Inflammatory macrophage treated with lipopolysaccharide for 4 hours (primary cell): Measurements from ENCODE around the gene SPEM3.

ENCODE experiments used
- DNase-seq: peaks from one replicate; pipeline ENCODE4 v3.0.0-alpha.2; 2020

The SPEM3 gene

DNA sequence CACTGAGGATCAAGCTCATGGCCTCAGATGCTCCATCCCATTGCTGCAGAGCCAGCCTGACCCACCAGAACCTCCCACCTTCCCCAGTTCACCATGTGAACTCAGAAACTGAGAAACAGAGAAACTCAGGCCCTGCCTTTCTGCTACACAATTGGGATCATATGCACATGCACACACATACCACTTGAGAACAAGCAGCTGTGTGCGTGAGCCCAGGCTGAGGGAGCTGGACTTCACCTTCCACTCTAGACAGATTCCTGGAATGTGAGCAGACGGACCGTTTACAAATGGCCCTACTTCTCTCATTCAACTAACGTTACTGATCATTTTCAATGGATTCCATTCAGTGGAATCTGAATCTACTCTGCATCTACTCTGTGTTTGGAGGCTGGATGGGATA is 5.0 kb upstream of the SPEM3 start:
- no peak for DNase-seq

DNA sequence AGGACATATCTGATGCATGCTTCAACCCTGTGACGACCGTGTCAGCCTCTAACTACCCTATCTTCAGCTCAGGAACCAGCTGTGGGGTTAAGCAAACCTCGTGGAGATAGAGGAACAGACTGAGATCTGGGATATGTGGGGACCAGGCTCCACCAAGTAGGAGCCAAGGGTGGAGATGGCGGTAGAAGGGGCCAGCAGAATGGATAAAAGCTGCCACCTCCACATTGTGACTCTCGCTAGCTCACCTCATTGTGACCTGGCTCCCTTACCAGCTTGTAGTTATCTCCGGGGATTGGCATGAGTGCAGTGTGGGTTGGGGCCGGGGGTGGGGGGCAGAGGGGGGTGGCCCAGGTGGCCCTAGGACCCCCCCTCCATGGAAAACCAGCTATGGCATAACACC is 3.3 kb upstream of the SPEM3 start, which contains the start of gene SPEM2:
Gene SPEM2 (plus strand): TSS at position 301 of the 400 bp plus-strand sequence. CDS start 73 bp downstream, at position 374.
- DNase-seq, result no peak

GRCh38 chr17:7425756-7426155 is 2.9 kb upstream of the SPEM3 start:
- DNase-seq, result no peak

- DNase-seq, result no peak
Observed at GRCh38 chr17:7426203-7426863, 2.3 kb upstream of the SPEM3 start.

- no peak for DNase-seq
Observed at GRCh38 chr17:7426896-7427489, 1.7 kb upstream of the SPEM3 start.

- no peak for DNase-seq
Observed at GRCh38 chr17:7427549-7427948, 1.1 kb upstream of the SPEM3 start.

DNA sequence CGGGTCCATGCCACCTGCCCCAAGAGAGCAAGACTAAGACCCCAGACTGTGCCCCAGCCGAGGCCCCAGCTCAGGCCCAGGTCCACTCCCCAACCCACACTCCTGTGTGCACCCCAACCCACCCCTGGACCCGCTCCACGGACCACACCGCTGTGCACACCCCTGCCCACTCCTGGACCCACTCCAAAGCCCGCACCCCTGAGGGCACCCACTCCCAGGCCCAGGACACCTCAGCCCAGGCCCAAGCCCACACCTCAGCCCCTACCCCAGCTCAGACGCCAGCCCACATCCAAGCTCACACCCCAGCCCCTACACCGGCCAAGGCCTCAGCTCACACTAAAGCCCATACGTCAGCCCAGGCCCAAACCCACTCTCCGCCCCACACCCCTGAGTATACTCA is 1.1 kb downstream of the SPEM3 start:
- no peak for DNase-seq

GRCh38 chr17:7431231-7431630 is 2.6 kb downstream of the SPEM3 start:
- DNase-seq, result no peak

GRCh38 chr17:7432296-7432695 is 3.6 kb downstream of the SPEM3 start:
- no peak for DNase-seq

DNA sequence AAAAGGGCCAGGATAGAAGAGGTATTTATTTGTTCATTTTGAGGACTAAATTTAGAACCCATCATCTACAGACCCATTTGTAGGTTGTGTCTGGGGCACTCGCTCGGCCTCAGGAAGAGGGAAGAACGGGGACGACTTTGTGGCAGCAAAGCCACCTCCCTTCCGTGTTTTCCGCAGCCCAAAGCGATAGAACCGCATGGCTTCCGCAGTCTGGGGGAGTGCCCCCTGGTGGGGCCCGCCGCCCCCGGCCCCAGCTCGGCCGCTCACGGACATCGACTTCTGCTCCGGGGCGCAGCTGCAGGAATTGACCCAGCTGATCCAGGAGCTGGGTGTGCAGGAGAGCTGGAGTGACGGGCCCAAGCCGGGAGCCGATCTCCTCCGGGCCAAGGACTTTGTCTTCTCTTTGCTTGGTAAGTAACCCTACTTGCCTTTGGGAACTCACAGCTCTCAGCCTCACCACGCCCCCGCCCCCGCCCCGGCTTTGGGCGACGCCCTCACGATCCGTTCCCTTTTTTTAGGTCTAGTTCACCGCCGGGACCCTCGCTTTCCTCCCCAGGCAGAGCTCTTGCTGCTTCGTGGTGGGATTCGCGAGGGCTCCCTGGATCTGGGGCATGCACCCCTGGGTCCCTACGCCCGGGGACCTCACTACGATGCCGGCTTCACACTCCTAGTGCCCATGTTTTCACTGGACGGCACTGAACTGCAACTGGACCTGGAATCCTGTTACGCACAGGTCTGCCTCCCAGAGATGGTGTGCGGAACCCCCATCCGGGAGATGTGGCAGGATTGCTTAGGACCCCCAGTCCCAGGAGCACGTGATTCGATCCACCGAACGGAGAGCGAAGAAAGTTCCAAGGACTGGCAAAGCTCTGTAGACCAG is 7.3 kb downstream of the SPEM3 start:
- peak; percentile 71 for DNase-seq

- DNase-seq, result peak; percentile 82
Observed at GRCh38 chr17:7436556-7437368, 8.1 kb downstream of the SPEM3 start.

- DNase-seq, result no peak
Observed at GRCh38 chr17:7437369-7437863, 8.8 kb downstream of the SPEM3 start.

GRCh38 chr17:7437950-7438614 is 9.4 kb downstream of the SPEM3 start:
- peak; percentile 56 for DNase-seq

- DNase-seq, result no peak
Observed at GRCh38 chr17:7438656-7439460, 10.2 kb downstream of the SPEM3 start.

DNA sequence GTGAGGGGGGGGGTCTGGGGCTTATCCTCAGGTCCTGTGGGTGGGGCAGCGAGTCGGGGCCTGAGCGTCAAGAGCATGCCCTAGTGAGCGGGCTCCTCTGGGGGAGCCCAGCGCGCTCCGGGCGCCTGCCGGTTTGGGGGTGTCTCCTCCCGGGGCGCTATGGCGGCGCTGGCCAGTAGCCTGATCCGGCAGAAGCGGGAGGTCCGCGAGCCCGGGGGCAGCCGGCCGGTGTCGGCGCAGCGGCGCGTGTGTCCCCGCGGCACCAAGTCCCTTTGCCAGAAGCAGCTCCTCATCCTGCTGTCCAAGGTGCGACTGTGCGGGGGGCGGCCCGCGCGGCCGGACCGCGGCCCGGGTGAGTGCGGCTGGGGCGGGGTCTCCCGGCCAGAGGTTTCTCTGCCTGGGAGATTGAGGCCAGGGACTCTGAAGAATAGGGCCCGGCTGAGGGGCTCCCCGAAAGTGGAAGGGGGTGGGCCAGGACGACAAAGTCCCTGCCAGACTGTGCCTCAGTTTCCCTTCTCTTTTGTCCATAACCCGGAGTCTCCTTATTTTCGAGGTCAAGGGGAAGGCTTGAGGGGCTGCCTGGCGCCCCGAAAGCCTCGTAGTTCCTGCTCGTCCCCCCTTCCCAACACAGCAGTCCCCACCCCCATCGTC is 10.9 kb downstream of the SPEM3 start, which contains the start of gene FGF11:
Gene FGF11 (plus strand): TSS at position 51 of the 651 bp plus-strand sequence. CDS start 109 bp downstream, at position 160.
- no peak for DNase-seq

DNA sequence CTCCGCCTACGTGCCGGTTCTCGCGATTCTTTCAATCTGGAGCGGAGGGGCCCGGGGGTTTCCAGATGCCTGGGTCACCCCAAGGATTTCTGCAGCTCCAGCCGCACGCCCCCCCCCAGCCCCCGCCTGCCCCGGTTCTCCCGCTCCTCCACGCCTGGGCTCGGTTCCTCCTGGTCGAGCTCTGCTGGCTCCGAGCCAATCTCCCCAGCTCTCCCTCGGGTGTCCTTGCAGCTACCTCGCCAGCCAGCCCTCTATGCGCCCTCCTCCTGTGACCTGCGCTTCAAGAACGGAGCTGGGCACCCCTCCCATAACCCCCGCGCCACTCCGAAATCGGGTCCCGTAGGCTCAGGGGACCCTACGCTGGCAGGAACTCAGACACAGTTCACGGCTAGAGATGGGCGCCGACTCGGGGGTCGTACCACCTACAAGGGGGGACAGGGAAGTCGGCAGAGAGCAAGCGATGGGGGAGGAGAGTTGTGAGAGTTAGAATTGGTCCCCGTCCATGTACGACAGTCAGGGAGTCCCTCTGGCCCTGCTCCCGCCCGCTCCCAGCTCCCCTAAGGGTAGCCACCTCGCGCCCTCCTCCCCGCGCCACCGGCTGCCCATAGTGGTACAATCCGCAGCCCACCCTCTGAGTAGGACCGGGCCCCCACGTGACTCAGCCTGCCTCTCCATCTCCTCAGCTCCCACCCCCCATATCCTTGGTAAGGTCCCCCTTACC is 11.6 kb downstream of the SPEM3 start:
- DNase-seq, result peak; percentile 39

- no peak for DNase-seq
Observed at GRCh38 chr17:7440834-7441195, 12.2 kb downstream of the SPEM3 start.

DNA sequence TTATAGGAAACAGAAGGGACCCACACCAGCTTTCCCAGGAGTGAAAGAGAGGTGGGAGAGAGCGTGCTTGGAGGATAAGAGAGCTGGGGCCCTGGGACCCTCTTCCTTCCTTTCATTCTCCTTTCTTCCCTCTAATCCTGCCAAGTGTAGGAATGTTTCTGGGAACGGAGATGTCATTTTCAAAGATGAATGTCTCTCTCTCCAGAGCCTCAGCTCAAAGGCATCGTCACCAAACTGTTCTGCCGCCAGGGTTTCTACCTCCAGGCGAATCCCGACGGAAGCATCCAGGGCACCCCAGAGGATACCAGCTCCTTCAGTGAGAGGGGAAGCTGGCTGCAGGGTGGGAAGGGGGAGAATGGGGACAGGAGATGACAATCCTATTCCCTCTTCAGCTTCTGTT is 12.6 kb downstream of the SPEM3 start:
- DNase-seq, result no peak

- DNase-seq, result no peak
Observed at GRCh38 chr17:7442142-7442541, 13.5 kb downstream of the SPEM3 start.
